ENCODE measurements around the gene SH2D1B. TPM values are rescaled to one million over a fixed set of nuclear protein-coding genes. Genes with fewer than 3 reads are reported as not detected.
"Not testable (repeated sequence)": the region's sequence is repeated elsewhere in the genome, so short reads cannot be mapped to it uniquely, and the experiment has no call there.

Gene SH2D1B
- total RNA-seq, 1 donor from 2014 or later, result not detected

DNA sequence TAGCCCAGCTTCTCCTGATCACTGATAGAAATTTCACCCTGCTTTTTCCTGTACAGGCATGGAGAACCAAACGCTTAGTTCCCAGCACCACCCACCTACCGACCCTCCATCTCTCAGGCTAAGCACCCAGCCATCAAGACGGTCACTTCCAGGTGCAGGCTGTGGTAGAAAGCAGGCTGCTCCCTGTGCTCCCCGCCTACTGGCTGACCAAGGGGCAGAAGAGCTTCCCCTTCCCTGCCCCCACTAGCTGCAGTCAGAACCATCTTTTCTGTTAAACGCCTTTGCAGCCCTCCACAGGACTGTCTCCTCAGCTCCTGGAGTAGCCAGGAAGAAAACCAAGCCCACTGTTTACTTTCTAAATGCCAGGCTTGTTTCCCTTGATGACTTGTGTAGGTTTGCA lies 58.2 kb downstream of the SH2D1B start:
- Mint-ChIP-seq H3K4me3 (no peak overlapping the region), H3K27ac (no peak overlapping the region), H3K27me3 (peaks cover 7% of the 10 kb centered on the region), H3K9me3 (no peaks in the 10 kb centered on the region), H3K4me1 (no peaks in the 10 kb centered on the region), H3K36me3 (ENCODE audit: low read depth) (no peaks in the 10 kb centered on the region)
- intact Hi-C loops (cut with micrococcal nuclease), result no loop called here
- no peak for DNase-seq

- intact Hi-C loops (cut with micrococcal nuclease), result no loop called here
- H3K27ac Mint-ChIP-seq, result no peak overlapping the region
These were observed 58.9 kb downstream of the SH2D1B start for GRCh38 chr1:162353078-162353477.

GRCh38 chr1:162351874-162352273 lies 60.1 kb downstream of the SH2D1B start:
- H3K4me3 Mint-ChIP-seq; H3K27ac Mint-ChIP-seq; intact Hi-C loops (cut with micrococcal nuclease); H3K27me3 Mint-ChIP-seq; H3K9me3 Mint-ChIP-seq; DNase-seq; H3K4me1 Mint-ChIP-seq; H3K36me3 Mint-ChIP-seq (ENCODE audit: low read depth): not testable (repeated sequence)

More at GRCh38 chr1:162353078-162353477, 58.9 kb downstream of the SH2D1B start:
- H3K27me3 Mint-ChIP-seq, result peaks cover 7% of the 10 kb centered on the region
- no peak overlapping the region for H3K4me3 Mint-ChIP-seq
- no peaks in the 10 kb centered on the region for H3K4me1 Mint-ChIP-seq
- H3K36me3 Mint-ChIP-seq (ENCODE audit: low read depth), result no peaks in the 10 kb centered on the region
- H3K9me3 Mint-ChIP-seq, result no peaks in the 10 kb centered on the region
- DNase-seq, result no peak

DNA sequence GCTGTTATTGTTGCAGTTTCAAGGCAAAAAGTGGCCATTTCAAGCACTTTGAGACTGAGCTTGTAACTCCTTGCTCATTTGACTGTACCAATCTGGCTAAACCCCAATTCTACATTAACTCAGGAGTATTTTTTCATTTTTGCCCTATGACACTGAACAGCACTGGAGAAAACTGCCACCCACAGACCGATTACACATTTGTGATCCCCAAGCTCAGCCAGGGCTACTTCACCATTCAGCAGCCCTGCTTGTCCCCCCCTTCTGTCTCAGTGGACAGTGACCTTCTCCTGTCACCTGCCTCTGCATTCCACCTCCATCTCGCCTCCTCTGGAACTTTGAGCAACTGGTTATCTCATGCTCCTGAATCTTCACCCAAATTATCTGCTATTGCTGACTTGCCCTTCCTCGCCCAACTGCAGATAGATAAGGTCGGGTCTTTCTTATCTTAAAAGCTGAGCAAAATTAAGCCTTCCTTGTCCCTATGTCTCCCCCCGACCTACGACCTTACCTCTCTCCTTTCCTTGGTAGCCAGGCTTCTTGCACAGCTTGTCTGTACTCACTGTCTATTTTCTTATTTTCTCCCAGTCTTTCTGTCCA lies 60.6 kb downstream of the SH2D1B start:
- intact Hi-C loops (cut with micrococcal nuclease), result no loop called here
- H3K27ac Mint-ChIP-seq, result no peak overlapping the region
- H3K36me3 Mint-ChIP-seq (ENCODE audit: low read depth), result no peaks in the 10 kb centered on the region
- peaks cover 7% of the 10 kb centered on the region for H3K27me3 Mint-ChIP-seq
- no peak overlapping the region for H3K4me3 Mint-ChIP-seq
- DNase-seq, result no peak
- no peaks in the 10 kb centered on the region for H3K9me3 Mint-ChIP-seq
- H3K4me1 Mint-ChIP-seq, result no peaks in the 10 kb centered on the region

GRCh38 chr1:162349635-162350330 lies 62.2 kb downstream of the SH2D1B start:
- Mint-ChIP-seq H3K4me3 (no peak overlapping the region), H3K27ac (no peak overlapping the region), H3K27me3 (peaks cover 7% of the 10 kb centered on the region), H3K36me3 (ENCODE audit: low read depth) (no peaks in the 10 kb centered on the region), H3K4me1 (no peaks in the 10 kb centered on the region), H3K9me3 (no peaks in the 10 kb centered on the region)
- no peak for DNase-seq
- intact Hi-C loops (cut with micrococcal nuclease), result no loop called here

DNA sequence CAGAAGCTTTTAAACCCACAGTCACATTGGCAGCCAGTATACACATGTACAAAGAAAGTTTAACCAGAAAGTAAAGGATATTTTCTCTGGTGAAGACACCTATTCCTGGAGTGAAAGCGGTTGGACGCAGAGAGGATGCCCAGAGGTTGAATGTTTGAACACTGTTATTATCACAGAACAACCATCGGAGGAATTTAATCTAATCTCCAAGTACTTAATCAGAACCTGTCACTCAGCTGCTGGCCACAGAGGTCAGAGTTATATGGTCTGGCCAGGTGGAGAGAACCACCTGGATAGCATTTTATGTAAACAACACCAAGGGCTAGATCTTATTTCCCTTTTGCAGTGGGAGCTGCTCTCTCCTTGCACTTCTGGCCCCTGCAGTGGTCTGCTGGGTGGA lies 64.7 kb downstream of the SH2D1B start:
- no peaks in the 10 kb centered on the region for H3K4me1 Mint-ChIP-seq
- H3K27me3 Mint-ChIP-seq, result peaks cover 11% of the 10 kb centered on the region
- intact Hi-C loops (cut with micrococcal nuclease), result no loop called here
- DNase-seq, result no peak
- no peak overlapping the region for H3K4me3 Mint-ChIP-seq
- no peaks in the 10 kb centered on the region for H3K36me3 Mint-ChIP-seq (ENCODE audit: low read depth)
- H3K27ac Mint-ChIP-seq, result no peak overlapping the region
- no peaks in the 10 kb centered on the region for H3K9me3 Mint-ChIP-seq

Other genes starting within 250 kb of the SH2D1B start
- gene SPATA46, start 35.3 kb downstream of the SH2D1B start, total RNA-seq, result not detected in 2 replicates
- 0.07 TPM in 1 of 2 replicates, not detected in the other for gene C1orf226, start 30.4 kb downstream of the SH2D1B start, total RNA-seq
- 59.8 and 60.1 TPM in 2 replicates for gene UHMK1, start 85.7 kb upstream of the SH2D1B start, total RNA-seq
- gene UAP1, start 149.6 kb upstream of the SH2D1B start, total RNA-seq, result 44.5 and 44.9 TPM in 2 replicates
- gene DDR2, start 220.3 kb upstream of the SH2D1B start, total RNA-seq, result 0.37 and 0.45 TPM in 2 replicates